ENCODE measurements around the gene C11orf58.

The C11orf58 gene

DNA sequence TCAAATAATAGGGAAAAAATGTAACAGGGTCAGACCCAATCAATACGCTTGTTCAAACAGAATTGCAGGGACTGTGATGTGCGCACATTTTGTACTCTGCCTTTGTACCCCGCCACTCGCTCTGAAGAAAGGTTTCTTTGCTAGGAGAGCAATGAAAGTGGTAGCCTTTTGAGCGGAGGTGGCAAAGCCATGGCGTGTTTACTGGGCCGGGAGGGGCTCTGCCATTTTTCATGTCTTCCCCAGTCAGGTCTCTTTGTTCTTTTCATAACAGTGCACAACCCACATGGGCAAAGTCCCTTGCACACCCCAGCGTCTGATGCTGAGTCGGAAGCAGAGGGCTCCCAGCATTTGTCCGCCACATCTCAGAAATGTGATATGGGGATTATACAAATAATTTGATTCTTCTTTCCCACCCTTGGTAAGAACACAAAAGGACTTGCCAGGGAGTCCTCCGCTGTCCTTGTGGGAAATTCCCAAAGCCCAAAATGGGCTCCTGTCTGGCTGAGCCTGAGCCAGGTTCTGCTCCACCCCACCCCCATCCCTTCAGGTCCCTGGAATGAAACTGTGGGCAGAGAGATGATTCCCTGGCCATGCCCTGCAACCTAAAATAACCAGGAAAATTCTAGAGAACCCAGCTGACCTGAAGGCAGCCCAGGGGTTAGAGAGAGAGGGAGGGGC is 36.6 kb downstream of the C11orf58 start:
- H3K4me3 ChIP-seq (ENCODE audit: low read length) = no peak overlapping the region
- TF ChIP-seq ZNF274 (IDR thresholded peaks at IDR 0.05; ENCODE audit: low read depth, low read length) = no peak

DNA sequence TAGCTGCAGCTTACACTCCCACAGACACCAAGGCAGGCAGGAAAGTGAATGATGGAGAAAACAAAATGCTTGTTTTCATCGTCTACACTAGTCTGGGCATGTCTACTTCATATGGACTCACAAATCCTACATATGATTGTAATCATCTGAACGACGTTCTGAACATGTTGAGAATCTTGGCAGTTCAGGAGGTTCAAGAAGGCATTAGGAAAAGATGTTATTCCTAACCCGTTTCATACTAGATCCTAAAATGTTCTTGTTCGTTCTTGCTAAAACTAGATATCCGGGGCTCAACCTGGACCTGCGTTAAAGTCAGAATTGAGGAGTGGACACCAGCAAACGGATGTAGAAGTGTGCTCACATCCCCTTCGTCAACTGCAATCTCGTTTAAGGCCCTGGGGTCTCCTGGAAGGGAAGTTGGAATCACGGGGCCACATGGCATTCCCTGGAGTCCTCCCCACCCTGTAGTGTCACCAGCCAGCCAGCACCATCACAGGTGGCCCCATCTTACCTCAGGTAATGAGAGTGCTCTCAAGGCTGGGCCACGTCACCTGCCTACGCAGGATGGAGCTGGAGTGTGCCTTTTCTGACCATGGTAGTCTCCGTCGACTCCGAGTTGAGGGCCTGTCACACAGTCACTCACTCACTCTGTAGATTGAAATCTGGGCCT is 37.3 kb downstream of the C11orf58 start:
- TF ChIP-seq ZNF274 (IDR thresholded peaks at IDR 0.05; ENCODE audit: low read depth, low read length) = no peak
- H3K4me3 ChIP-seq (ENCODE audit: low read length) = no peak overlapping the region

GRCh38 chr11:16776711-16777612 is 38.5 kb downstream of the C11orf58 start:
- TF ChIP-seq ZNF274 (IDR thresholded peaks at IDR 0.05; ENCODE audit: low read depth, low read length) = no peak
- no peak overlapping the region for H3K4me3 ChIP-seq (ENCODE audit: low read length)

- no peak overlapping the region for H3K4me3 ChIP-seq (ENCODE audit: low read length)
- no peak for TF ChIP-seq ZNF274 (IDR thresholded peaks at IDR 0.05; ENCODE audit: low read depth, low read length)
Measured at GRCh38 chr11:16777613-16777975, 39.1 kb downstream of the C11orf58 start.

DNA sequence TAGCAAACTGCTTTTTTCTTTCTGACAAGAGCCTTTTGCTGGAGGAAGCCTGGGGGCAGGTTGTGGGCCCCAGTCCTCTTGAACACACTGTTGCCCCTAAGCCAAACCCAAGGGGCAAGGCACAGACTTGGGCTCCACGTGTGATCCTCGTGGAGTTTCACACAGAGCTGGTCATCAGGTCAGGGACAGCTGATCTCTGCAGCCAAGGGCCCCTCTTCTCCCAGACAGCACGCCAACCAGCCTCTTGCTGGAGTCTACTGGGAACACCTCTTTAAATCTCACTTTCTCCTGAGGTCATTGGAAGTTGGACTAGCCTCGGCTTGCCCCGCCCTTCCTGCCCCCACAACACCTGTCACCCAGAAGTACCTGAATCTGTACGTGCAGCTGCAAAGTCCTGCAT is 39.8 kb downstream of the C11orf58 start:
- no peak overlapping the region for H3K4me3 ChIP-seq (ENCODE audit: low read length)
- TF ChIP-seq ZNF274 (IDR thresholded peaks at IDR 0.05; ENCODE audit: low read depth, low read length) = no peak

DNA sequence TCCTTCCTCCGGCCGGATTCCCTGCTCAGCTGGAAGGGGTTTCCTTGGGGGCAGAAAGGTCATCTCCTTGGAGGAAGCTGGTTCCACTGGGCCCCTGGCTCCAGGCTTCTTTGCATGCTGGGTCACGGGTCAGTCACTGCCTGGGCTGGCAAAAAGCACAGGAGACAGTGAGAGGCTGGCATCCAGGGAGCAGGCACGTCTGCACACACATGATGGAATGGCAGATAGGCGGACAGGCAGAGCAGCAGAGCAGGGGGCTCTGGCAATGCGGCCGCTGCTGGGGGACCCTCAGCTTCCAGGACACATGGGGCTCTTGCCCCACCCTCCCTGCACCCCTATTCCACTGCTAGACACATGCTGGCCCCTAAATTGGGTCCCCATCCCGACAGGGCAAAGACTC is 40.4 kb downstream of the C11orf58 start:
- TF ChIP-seq ZNF274 (IDR thresholded peaks at IDR 0.05; ENCODE audit: low read depth, low read length) = no peak

DNA sequence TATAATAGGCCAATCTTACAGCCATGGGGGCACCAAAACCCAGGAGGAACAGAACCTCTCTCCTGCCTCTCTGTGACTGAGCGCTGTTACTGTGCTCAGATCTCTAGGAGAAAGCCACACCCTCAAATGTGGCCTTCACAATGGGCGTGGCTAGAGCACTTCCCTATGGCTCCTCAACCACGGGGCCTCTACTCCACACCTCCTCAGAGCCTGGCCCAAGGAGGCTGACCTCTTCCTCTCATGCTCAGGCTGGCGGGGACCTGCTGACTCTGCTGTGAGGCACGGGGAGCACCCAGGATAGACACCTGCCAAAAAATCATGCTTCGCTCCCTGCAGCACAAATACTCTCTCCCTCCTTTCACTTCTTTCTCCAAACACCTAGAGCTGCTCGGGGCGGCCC is 41.0 kb downstream of the C11orf58 start:
- no peak for TF ChIP-seq ZNF274 (IDR thresholded peaks at IDR 0.05; ENCODE audit: low read depth, low read length)
- H3K4me3 ChIP-seq (ENCODE audit: low read length) = no peak overlapping the region

More for the DNA sequence above, 40.4 kb downstream of the C11orf58 start:
- H3K4me3 ChIP-seq (ENCODE audit: low read length) = no peak overlapping the region

GRCh38 chr11:16780146-16780545 is 41.7 kb downstream of the C11orf58 start:
- H3K4me3 ChIP-seq (ENCODE audit: low read length) = no peak overlapping the region

DNA sequence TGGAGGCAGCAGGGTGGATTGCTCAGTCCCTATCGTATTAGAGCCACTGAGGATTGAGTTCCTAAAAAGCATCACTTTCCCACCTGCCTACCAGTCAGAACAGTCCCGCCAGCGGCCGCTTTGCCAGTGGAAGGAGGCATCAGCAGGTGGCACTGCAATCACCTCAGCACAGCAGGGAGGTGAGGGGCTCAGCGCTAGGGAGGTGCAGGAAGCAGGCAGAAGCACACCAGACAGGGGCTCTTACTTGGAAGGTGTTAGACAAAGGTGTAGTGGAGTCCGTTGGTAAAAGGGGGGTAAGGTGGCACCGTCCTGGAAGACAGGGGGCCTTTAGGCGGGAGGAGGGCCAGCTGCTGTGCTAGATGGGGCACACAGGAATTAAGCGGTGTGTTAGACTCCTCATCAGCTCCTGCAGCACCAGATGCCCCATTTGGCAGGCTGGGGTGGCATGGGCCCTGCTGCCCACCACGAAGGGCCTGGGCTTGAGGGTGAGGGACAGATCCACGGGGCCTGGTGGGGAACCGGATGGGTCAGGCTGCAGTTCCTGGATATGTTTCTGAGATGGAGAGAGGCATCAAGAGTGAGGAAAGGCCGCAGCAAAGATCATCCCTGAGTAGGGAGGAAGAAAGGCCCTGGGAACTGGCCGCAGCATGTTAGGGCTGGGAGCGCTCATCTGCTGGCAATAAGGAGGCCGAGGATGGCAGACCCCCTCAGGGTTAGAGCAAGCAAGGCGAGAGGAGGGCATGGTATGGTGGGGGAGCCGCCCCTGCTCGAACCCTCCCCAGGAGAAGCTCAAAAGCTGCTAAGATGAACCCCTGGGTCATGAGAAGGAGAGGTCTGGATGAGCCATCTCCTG is 42.5 kb downstream of the C11orf58 start:
- no peak for TF ChIP-seq ZNF274 (IDR thresholded peaks at IDR 0.05; ENCODE audit: low read depth, low read length)
- H3K4me3 ChIP-seq (ENCODE audit: low read length) = no peak overlapping the region

More at GRCh38 chr11:16780146-16780545, 41.7 kb downstream of the C11orf58 start:
- TF ChIP-seq ZNF274 (IDR thresholded peaks at IDR 0.05; ENCODE audit: low read depth, low read length) = no peak

GRCh38 chr11:16781936-16782919 is 43.8 kb downstream of the C11orf58 start:
- H3K4me3 ChIP-seq (ENCODE audit: low read length) = no peak overlapping the region

DNA sequence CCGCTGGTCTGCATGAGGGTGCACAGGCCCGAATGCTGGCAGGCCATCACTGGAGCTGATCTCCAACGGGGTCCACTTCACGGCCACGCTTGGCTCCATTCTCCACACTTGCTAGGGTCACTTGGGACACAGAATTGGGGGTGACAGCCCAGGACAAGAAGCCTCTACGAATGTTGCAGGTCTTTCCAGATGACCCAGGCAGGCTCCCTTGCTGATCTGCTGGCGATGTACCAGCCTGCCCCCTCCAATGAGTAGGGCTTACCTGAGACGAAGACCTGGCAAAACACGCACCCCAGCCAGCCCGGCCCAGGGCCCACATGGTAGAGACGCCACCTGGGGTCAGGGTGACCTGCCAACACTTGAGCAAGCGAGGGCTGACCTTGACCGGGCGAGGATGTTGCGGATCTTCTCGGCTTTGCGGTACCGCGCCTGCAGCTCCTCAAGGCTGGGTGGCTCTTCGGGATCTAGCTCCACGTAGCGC is 44.9 kb downstream of the C11orf58 start:
- no peak overlapping the region for H3K4me3 ChIP-seq (ENCODE audit: low read length)
- no peak for TF ChIP-seq ZNF274 (IDR thresholded peaks at IDR 0.05; ENCODE audit: low read depth, low read length)

More at GRCh38 chr11:16781936-16782919, 43.8 kb downstream of the C11orf58 start:
- TF ChIP-seq ZNF274 (IDR thresholded peaks at IDR 0.05; ENCODE audit: low read depth, low read length) = no peak

DNA sequence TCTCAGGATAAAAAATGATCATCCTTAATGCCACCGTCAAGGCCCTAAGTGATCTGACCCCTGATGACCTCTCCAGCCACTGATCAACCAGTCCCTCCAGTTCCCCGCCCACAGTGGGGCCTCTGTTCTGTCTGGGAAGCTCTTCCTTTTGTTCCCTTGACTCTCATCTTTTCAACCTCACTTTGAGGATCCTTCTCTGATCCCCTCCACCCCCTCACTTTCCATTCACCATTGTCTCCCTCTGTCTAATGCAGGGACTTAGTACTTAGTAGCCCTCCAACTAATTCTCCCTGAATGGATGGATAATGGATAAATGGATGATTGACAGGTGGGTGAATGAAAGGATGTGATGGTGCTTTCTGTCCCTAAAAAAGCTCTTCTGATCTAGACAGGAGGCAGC is 45.6 kb downstream of the C11orf58 start:
- no peak overlapping the region for H3K4me3 ChIP-seq (ENCODE audit: low read length)
- no peak for TF ChIP-seq ZNF274 (IDR thresholded peaks at IDR 0.05; ENCODE audit: low read depth, low read length)
